OCI-M2 (cell line): ENCODE data around the gene REP15.
"Not testable (repeated sequence)": the region's sequence is repeated elsewhere in the genome, so short reads cannot be mapped to it uniquely, and the experiment has no call there.

Source experiments
- DNase-seq: peaks from one replicate; lab custom pipeline; 2025; ENCODE audit not compliant: unreplicated experiment; lab: John Stamatoyannopoulos, UW

The REP15 gene, protein sequence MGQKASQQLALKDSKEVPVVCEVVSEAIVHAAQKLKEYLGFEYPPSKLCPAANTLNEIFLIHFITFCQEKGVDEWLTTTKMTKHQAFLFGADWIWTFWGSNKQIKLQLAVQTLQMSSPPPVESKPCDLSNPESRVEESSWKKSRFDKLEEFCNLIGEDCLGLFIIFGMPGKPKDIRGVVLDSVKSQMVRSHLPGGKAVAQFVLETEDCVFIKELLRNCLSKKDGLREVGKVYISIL

DNA sequence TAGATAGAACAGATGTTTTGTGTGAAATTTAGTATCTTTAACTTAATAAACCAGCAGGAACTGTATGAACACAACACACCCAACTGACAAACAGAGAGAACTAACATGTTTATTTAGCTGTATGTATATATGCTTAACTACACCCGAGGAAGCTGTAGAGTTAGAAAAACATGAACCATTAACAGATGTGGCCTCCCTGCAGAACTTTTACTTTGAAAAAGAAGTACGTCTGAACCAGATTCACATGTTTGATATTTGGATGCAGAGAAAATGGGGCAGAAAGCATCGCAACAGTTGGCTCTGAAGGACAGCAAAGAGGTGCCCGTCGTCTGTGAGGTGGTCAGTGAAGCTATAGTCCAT, at the start of gene REP15:
Gene REP15 (plus strand): TSS at position 155 of the 360 bp plus-strand sequence. CDS start 116 bp downstream, at position 271.
- no peak for DNase-seq

DNA sequence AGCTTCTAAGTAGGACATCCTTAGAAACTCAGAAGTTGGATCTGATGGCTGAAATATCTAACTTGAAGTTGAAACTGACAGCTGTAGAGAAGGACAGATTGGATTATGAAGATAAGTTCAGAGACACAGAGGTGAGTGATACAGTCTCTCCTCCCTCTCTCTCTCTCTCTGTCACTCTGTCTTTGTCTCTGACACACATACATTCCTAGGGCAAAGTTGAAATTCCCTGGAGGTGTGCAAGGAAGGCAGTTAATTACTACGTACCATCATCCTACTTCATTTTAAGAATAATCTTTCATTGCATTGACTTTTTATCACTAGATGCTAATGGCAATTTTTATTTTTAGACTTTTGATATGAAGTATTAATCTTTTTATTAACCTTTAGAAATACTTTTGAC, 46.2 kb upstream of the REP15 start:
- no peak for DNase-seq

DNA sequence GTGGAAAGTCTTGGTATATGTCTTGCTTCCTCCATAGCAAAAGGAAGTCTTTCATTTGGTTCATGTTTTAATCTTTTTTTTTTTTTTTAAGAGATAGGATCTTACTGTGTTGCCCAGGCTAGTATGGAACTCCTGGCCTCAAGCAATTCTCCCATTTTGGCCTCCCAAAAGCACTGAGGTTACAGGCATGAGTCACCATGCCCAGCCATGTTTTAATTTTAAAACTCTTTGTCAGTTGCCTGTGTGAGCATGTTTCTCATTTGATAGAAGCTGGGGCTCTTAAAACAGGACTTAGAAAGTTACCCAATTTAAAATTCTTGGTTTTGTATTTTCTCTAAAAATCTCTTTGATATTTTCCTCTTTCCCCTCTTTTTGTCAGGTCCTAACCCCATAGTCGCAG, 45.0 kb upstream of the REP15 start:
- no peak for DNase-seq

DNA sequence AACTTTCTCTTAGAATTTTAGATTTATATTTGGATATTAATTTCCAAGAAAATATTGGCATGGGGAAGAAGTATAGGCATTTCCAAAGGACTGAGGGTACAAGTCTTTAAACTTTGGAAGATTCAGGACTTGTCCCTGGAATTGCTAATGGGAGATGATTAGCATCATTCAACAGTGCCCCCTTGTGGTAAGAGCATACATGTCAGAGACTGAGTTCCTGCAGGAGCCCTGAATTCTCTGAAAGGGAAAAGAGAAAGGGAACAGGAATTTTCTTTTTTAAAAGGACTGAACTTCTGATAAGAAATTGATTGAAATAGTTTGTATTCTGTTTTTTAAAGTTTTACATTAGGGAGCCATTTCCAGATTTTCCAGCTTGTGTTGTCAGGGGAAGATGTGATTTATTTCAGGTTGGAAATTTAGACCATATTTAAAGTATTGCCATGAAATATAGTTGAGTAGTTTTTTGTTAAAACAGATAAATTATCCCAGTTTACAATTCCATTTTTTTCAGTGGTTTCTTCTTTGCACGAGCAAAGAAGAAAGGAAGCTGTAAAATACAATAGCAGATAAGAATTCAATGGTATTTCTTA, 44.0 kb upstream of the REP15 start:
- no peak for DNase-seq

DNA sequence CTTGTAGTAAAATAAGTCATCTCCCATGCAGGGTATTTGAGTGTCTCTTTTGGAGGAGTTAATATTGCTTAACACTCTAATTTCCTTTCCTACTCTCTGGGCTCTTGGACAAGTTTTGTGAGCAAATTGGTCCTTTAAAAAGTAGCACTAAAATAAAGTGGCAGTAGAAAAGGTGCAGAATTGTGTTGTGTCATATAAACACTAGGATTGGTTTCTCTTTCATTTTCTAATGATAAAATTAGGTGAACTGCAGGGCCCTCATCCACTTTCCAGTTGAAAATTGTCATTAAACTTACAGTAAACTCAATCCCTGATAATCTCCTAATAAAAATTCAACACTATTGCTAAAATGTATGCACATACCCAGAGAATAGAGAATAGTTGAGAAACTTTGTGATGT, 42.6 kb upstream of the REP15 start:
- no peak for DNase-seq

DNA sequence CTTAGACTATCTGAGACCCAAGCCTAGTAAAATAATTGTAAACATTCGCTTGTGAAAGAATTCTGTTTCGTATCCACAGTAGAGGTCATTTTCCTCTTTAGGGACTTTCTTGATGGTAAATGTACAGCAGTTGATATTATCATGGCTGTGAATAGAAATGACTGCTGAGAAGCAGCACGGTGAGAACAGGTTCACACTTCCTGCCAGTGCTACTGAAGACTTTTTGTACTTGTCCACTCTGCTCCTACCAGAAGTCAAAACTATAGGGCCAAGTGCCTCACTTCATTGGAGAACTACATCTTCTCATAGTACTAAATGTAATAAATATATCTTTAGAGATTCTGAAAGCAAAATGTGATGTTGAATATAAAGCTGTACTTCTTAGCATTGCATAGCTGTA, 40.8 kb upstream of the REP15 start:
- not testable (repeated sequence) for DNase-seq

DNA sequence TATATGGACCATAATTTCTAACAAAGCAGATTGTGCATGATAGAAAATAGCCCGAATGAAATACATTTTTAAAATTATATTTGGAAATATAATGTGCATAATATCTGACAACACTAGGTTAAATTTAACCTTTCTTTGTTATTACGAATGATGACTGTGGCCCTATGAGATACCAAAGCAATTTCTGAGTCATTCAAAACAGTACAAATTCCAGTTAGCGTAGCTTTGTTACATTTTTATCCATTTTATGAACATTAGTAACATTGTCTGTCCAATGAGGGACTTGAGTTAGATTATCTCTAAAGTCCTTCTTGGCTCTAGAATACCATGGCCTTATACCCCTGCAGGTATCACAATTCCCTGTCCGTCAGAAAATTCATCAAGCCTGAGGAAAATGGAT, 39.0 kb upstream of the REP15 start:
- DNase-seq = no peak

DNA sequence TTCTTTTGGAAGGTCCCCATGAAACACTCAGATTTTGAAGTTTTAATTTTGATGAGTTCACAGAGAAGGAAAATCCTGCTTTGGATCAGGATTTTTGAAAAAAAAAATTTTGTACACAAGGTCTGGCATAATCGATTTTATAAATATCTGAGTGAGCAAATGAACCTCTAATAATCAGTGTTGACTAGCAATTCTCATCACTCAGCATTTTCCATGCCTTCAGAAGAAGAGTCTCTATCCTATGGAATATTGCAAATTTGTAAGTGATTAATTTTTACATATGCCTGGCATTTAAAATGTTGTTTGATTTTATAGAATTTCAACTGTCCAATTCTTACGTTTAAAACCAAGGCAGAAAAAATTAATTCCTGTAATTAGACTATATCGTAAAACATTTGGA, 30.5 kb upstream of the REP15 start:
- DNase-seq = no peak

DNA sequence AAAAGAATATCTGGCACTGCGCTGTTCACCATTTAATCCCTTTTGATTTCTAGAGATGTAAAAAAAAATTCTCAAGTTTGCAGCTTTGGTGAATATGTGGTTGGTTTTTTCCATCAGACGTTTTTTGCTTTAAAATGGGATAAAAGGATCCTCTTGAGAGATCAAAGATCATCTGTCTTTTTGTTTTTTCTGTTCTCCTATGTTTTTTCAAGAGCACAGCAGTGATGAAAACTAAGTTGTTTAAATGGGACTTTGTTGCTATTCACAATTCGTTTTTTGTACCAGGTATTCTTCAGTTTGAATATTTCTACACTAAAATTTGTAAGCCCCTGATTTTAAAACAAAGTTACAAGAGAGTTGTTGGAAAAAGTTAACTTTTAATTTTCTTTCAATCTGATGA, 29.7 kb upstream of the REP15 start:
- DNase-seq = no peak

DNA sequence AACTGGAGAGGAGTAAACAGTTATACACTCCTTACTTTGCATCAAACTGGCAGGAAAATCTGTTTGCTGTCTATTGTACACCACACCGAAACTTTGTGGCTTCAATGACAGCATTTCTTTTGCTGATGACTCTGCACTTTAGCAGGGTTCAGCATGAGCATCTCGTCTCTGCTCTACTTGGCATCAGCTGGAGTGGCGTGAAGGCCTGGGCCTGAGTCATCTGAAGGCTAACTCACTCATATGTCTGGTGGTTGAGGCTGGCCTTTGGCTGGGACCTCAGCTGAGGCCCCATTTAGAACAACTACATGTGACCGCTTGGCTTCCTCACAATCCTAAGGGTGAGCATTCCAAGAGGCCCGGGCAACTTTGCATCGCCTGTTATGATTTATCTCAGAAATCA, 28.7 kb upstream of the REP15 start:
- no peak for DNase-seq

DNA sequence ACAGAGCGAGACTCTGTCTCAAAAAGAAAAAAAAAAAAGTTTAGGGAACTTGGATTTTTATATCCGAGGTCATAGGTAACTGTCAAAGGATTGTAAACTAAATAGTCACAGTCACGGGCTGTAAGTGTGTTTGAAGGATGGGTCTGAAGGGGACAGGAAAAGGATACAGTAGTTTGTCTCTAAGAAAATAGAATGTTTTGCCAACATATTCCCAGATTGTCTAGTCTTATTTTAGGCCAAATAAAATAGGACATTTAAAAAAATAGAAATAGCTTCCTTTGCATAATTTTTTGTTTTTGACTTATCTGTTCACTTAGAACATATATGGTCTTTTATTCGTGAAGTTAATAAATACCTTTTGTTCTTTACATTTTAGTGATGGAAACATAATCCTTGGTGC, 24.2 kb upstream of the REP15 start:
- no peak for DNase-seq

DNA sequence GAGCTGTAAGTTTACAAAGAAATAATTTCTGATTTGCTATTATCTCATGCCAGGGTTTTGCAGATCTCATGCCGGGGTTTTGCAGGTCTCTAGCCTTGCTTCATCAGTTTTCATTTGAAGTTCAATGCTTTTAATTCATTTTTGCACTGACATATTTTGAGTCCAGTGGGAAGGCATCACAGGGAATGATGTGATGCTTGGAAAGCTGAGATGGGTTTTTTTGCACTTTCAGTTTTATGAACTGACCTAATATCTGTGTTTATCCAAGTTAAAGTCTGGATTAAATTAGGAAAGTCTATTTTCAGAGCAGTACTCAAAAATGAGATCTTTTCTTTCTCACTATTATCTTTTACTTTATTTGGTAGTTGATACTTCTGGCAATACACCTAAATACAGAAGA, 23.6 kb upstream of the REP15 start:
- DNase-seq = no peak

DNA sequence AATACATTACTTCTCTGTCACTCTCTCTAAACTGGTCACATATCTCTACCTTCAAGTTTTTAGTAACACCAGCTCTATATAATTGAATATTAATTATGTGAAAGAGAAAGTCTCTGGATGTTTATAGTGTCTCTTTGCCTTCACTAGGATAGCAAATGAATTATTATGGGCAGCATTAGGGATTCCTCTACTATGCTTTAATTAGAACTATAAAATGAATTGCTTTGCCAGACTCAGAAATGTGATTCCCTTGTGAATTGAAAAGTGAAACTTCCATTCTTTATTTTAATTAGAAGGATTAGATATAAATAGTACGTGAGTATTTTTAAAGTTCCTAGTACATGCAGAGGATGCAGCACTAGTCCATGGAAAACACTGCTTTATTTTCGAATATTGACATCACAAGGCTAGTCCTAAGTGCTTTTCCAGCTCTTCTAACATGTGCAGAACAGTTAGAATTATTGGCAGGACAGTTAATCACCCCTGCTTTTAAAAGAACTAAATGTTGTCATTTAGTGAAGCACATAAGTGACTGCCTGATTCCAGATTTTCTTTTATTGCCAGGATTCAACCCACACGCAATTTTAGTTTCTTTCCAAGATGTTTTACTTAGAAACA, 23.0 kb upstream of the REP15 start:
- no peak for DNase-seq

DNA sequence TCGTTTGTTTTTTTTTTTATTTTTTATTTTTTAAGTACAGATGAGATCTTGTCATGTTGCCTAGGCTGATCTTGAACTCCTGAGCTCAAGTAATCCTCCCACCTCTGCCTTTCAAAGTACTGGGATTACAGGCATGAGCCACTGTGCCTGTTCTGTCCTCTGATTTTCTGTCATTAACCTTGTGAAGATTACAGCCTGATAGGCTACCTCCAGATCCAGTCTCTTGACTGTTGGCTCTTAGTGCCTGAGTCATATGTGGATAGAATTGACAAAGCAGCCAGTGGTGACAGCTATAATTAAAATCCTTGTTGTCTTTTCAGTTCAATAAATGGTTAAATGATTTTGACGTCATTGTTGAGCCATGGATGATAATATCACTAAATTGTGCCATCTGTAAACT, 21.3 kb upstream of the REP15 start:
- no peak for DNase-seq

DNA sequence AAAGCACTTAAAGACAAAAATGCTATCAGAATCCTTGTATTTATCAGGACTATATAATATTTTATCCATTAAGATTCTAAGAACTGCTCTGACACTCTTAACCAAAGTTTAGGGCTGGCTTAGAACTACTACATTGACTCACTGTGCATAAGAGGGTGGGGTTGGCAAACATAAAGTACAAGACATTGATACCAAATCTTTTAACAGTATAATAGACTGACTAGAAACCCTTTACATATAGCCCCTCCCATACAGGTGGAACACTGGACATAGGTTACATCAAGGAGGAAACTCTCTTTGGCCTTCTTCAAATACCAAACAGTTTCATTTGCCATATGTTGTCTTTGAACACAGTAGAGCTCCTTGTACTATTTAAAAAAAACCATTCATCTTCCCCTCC, 15.6 kb upstream of the REP15 start:
- DNase-seq = no peak

DNA sequence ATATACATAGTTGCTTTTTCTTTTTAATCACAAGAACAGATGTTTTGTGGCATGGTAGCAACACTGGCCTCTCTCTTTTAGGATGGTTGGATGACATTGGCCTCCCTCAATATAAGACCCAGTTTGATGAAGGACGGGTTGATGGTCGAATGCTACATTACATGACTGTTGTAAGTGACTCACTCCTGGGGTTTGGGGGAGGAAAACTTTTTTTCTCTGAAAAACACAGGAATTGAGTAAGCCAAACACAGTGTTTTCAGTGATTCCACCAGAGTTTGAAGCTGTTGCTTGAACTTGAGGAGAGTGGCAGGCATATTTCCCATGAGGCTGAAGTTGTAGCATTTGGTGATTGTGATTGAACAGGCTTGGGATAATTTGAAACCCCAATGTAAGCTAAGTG, 13.7 kb upstream of the REP15 start:
- no peak for DNase-seq

DNA sequence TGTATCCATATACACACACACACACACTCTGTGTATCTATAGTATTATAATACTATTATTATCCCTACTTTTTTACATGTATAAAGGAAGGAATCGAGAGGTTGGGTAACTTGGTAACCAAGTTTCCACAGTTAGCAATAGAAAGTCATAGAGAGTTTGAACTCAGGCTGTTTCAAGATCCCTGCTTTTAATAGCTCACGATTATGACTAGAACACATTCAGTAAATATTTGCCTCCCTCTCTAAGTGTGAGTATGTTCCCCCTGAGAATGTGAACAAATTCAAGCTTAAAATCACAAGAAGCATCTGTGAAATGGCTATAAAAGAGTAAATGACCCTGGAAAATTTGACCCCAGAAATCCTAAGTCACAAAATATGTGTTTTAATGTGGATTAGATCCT, 11.0 kb upstream of the REP15 start:
- DNase-seq = no peak

DNA sequence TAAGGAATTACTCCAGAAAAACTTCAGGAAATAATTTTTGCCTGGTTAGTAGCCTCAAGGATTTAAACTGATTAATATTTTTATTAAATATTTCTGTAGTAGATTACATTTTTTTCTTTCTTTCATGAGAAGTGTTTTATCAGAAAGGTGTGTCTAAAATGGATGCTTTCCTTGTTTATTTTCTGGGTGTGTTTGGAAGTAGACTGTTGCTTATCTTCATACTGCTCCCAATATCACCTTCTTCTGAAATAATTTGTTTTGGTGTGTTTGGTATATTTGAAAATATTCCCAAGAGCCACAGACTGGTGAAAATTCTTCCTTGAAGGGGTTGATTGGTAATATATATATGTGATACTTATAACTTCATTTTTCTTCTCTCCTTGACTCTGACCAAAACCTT, 10.1 kb upstream of the REP15 start:
- no peak for DNase-seq

DNA sequence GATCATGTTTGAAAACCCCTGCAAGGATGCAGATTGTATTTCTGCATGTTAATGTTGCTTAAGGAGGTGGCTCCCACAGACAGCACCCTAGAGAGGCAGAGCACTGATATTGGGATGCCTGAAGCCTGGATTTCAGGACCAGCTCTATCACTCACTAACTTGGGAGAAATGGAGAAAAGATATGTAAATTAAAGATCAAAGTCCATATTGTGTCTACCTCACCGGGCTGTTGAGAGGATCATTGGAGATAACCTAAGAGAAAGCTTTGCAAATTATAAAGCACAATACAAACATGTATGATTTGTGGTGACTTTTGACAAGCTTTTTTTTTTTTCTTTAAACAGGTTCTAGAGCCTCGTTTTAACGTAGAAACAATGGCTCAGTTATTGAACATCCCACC, 7.6 kb upstream of the REP15 start:
- no peak for DNase-seq

DNA sequence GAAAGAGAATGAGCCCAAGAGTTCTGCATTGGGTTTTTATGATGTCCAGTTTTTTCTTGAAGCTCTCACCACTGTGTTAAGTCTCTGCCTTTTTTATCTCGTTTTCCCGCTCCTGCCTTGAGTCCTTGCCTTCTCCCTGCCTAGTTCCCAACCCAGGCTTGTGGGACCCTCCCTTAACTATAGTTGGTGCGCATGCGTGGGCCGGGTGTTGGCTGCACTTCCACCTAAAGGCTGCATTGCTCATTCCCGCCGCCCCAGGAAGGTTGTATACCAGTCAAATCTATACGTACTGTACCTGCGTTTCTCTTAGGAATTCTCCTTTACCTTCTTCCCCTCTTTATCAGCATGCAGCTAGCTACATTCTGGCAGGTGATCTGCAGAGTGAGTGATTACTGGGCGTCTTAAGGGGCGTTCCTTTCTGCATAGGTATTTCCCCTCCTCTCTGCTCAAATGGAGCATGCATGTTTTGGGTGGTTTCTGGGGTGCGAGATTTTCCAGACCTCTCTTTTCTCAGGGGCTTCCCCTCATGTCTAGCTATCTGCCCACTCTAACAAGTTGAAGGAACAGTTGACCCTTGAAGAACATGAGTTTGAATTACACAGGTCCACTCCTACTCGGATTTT, 6.6 kb upstream of the REP15 start:
- DNase-seq = no peak

DNA sequence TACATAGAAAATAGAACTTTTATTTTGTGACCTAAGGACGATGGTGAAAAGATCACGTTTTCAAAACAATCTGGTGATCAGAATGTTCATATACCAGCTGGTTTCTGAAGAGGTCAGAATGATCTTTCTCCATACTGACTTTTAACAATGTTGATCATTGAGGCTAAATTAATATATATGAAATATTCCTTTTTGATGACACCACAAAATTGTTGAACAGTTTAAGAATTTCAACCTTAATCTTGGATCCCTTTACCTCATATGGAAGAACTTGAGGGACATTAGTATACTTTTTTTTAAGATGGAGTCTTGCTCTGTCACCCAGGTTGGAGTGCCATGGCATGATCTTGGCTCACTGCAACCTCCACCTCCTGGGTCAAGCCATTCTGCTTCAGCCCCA, 2.8 kb upstream of the REP15 start:
- no peak for DNase-seq

DNA sequence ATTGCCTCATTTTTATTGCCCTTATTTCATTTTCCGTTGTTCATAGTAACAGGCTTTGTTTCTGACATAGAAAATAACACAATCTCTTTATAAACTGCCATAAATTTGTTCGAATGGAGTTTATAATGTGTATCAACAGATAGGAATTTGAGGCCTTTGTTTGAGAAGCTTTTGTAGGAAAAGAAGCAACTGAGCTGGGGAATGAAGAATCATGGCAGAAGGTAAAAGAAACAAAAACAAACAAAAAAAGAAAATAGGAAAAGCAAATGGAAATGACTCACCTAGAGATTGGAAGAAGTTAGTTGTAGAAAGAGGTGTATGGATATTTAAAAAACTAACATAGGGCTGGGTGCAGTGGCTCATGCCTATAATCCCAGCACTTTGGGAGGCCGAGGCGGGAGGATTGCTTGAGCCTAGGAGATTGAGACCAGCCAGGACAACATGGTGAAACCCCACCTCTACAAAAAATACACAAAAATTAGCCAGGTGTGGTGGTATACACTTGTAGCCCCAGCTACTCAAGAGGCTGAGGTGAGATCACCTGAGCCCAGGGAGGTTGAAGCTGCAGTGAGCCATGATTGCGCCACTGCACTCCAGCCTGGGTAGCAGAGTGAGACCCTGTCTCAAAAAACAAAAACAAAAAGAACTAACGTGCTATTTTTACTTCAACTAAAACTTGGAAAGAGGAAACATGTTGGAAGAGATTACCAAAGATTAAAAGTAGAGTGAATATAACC, 523 bp upstream of the REP15 start:
- DNase-seq = no peak
